GM21576 (cell line): ENCODE data around the gene IGFN1.

ENCODE experiments used
- ATAC-seq: cut with Tn5 transposase; IDR thresholded peaks from one replicate; pipeline ENCODE4 v1.9.1; 2021; ENCODE audit warnings: mild to moderate bottlenecking, moderate library complexity; ENCODE audit not compliant: unreplicated experiment

IGFN1 gene

GRCh38 chr1:201184307-201185122 lies 6.1 kb upstream of the IGFN1 start:
- no peak for ATAC-seq

GRCh38 chr1:201185123-201185453 lies 5.5 kb upstream of the IGFN1 start:
- ATAC-seq: no peak

GRCh38 chr1:201185527-201186128 lies 5.0 kb upstream of the IGFN1 start:
- ATAC-seq: no peak

GRCh38 chr1:201186192-201186591 lies 4.4 kb upstream of the IGFN1 start:
- ATAC-seq: no peak

GRCh38 chr1:201189085-201189484 lies 1.5 kb upstream of the IGFN1 start:
- ATAC-seq: no peak

GRCh38 chr1:201190005-201190404 lies 619 bp upstream of the IGFN1 start:
- no peak for ATAC-seq

- no peak for ATAC-seq
Observed at GRCh38 chr1:201191653-201192260, 1.1 kb downstream of the IGFN1 start.

GRCh38 chr1:201192261-201192788 lies 1.7 kb downstream of the IGFN1 start:
- no peak for ATAC-seq

- ATAC-seq: no peak
Observed at GRCh38 chr1:201194046-201194445, 3.4 kb downstream of the IGFN1 start.

GRCh38 chr1:201198598-201198997 lies 8.0 kb downstream of the IGFN1 start:
- no peak for ATAC-seq

GRCh38 chr1:201205036-201205435 lies 14.4 kb downstream of the IGFN1 start:
- no peak for ATAC-seq

- no peak for ATAC-seq
Observed at GRCh38 chr1:201206176-201206575, 15.6 kb downstream of the IGFN1 start.

GRCh38 chr1:201207046-201207445 lies 16.4 kb downstream of the IGFN1 start:
- ATAC-seq: no peak

- ATAC-seq: no peak
Observed at GRCh38 chr1:201208236-201208635, 17.6 kb downstream of the IGFN1 start.

- no peak for ATAC-seq
Observed at GRCh38 chr1:201212056-201212455, 21.4 kb downstream of the IGFN1 start.

GRCh38 chr1:201212461-201213055 lies 21.9 kb downstream of the IGFN1 start:
- no peak for ATAC-seq

- ATAC-seq: no peak
Observed at GRCh38 chr1:201213106-201213770, 22.6 kb downstream of the IGFN1 start.

GRCh38 chr1:201213926-201214325 lies 23.3 kb downstream of the IGFN1 start:
- no peak for ATAC-seq

GRCh38 chr1:201214461-201214860 lies 23.8 kb downstream of the IGFN1 start:
- no peak for ATAC-seq

GRCh38 chr1:201214886-201215285 lies 24.3 kb downstream of the IGFN1 start:
- ATAC-seq: no peak
